Smooth muscle cell of trachea (primary cell): ENCODE results near the gene EEPD1. TPM values are rescaled to one million over a fixed set of nuclear protein-coding genes. Genes with fewer than 3 reads are reported as not detected.

Experiments used
- total RNA-seq: library from RNA; depleted of rRNA; stranded (reverse); fragments of >200 nt; gene quantifications from 2 replicates; pipeline ENCODE4 v1.2.1, GENCODE V29; 2014

The EEPD1 gene
- 5.4 and 19.4 TPM in 2 replicates for total RNA-seq

GRCh38 chr7:36152756-36153570 is at the start of gene EEPD1:
Gene EEPD1 (plus strand): TSS chr7:36153254. CDS start chr7:36154325, 1,071 bp downstream.

Other genes with a start within 250 kb of the EEPD1 start
- gene ANLN, start 236.6 kb downstream of the EEPD1 start, total RNA-seq: 15.7 and 122 TPM in 2 replicates